A549 (cell line): ENCODE measurements around the gene ATP1A3.

Experiments
- CTCF ChIP-seq: fragments of >200 bp; sonication (Bioruptor Twin); formaldehyde crosslinking; IDR thresholded peaks from 3 replicates; pipeline ENCODE4 v1.5.1; 2016
- JUN ChIP-seq, 2 experiments: fragments of >200 bp; sonication (Bioruptor Twin); formaldehyde crosslinking; IDR thresholded peaks; 2 replicates in 1 of 2; 3 replicates in 1 of 2; pipeline ENCODE4 v1.6.1; 2016 to 2017
- MAX ChIP-seq: IDR thresholded peaks from 2 replicates; pipeline ENCODE4 v1.6.1; 2012

GRCh38 chr19:42024622-42025111 is 30.6 kb upstream of the ATP1A3 start:
- TF ChIP-seq CTCF, result no peak
- no peak for TF ChIP-seq JUN (IDR thresholded peaks at IDR 0.05)
- TF ChIP-seq MAX, result no peak
